Spinal cord (tissue), 10 donors: Measurements from ENCODE around the gene COMTD1. TPM values are rescaled to one million over a fixed set of nuclear protein-coding genes. Genes with fewer than 3 reads are reported as not detected.

ENCODE experiments used
- DNase-seq, 6 donors: peaks; one replicate each; pipeline versions ENCODE4 v3.0.0 to v3.0.0-alpha.2; 2013 to 2015; ENCODE audit warnings: low spot score in 6 of 6, low read depth in 4 of 6
- H3K27ac ChIP-seq: one replicate; pipeline ENCODE4 v1.5.1; 2013; ENCODE audit warnings: low read depth, low read length, control low read depth
- H3K27me3 ChIP-seq: one replicate; pipeline ENCODE4 v1.6.1; 2013; ENCODE audit warnings: low read length; ENCODE audit not compliant: control insufficient read depth, insufficient read depth
- H3K36me3 ChIP-seq: one replicate; pipeline ENCODE4 v1.6.1; 2013; ENCODE audit warnings: low read length; ENCODE audit not compliant: control insufficient read depth, insufficient read depth
- H3K4me1 ChIP-seq: one replicate; pipeline ENCODE4 v1.6.1; 2013; ENCODE audit warnings: low read length; ENCODE audit not compliant: control insufficient read depth, insufficient read depth
- H3K4me3 ChIP-seq: one replicate; pipeline ENCODE4 v1.5.1; 2013; ENCODE audit warnings: low read depth, low read length, control low read depth
- H3K9me3 ChIP-seq: one replicate; pipeline ENCODE4 v1.6.1; 2013; ENCODE audit warnings: low read length; ENCODE audit not compliant: control insufficient read depth, insufficient read depth
- WGBS: methylation state at CpG from one replicate; pipeline ENCODE4 v1.1.5; 2013; ENCODE audit warnings: missing lambda C conversion rate; ENCODE audit not compliant: insufficient coverage; 5-methylcytosine and 5-hydroxymethylcytosine counted together
- polyA plus RNA-seq, 2 donors: library from polyadenylated mRNA; unstranded; fragments of 120-200 nt; gene quantifications; one replicate each; pipeline ENCODE4 v1.2.1, GENCODE V29; 2013; ENCODE audit not compliant: insufficient read length in 2 of 2
- total RNA-seq, 2 donors: library from RNA; depleted of rRNA in 1 of 2; stranded (reverse); fragments of 120-200 nt in 1 of 2; fragments of >200 nt in 1 of 2; gene quantifications; one replicate each; pipeline versions ENCODE4 v1.2.3 to v1.2.4, GENCODE V29; 2013 to 2014
- donor health status: healthy.

COMTD1 gene
- total and polyA plus RNA-seq, 4 donors, result 6.8 to 37.4 (median 23.4) TPM

DNA sequence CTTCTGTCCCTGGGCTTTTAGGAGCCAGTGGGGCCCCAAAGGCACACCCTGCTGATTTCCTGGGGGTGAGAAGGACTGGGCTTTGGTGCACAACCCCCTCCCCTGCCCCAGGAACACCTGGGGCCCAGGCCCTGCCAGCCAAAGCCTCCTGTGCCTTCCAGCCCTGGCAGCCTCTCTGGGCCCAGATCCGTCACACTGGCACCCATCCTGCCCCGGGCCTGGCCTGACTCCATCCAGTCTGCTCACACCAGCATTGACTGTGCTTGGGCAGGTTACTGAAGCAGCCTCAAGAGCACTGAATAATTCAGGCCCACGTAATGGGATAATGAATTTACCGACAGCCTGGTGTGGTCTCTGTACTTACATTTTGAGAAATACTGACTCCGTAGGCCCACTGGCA is 12.0 kb upstream of the COMTD1 start:
- peak in 2 of 6 donors; percentile 20 to 68 for DNase-seq
- Histone ChIP-seq H3K4me3 (no peak overlapping the region), H3K27me3 (no peaks in the 10 kb centered on the region), H3K9me3 (no peaks in the 10 kb centered on the region), H3K27ac (no peak overlapping the region), H3K4me1 (peaks cover 8% of the 10 kb centered on the region), H3K36me3 (no peaks in the 10 kb centered on the region)
- WGBS, result 69% methylated on average over 5 of the region's 5 CpGs

DNA sequence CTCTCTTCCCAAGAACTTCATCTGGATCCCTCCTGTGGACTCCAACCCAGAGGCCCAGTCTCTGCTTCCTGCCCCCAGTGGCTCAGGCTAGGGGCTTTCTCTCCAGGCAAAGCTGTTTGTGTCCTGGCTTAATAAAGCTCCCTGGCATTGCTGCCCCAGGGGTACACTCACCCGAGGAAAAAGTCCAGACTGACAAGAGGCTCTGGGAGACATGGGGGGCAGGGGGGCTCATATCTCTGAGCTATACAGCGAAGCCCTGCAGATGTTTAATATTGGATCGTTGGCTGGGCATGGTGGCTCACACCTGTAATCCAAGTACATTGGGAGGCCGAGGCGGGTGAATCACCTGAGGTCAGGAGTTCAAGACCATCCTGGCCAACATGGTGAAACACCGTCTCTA is 10.7 kb upstream of the COMTD1 start:
- H3K36me3 ChIP-seq, result no peaks in the 10 kb centered on the region
- H3K9me3 ChIP-seq, result no peaks in the 10 kb centered on the region
- H3K27me3 ChIP-seq, result no peaks in the 10 kb centered on the region
- H3K4me3 ChIP-seq, result no peak overlapping the region
- DNase-seq, result no peak
- no CpG with 5 or more reads among the region's 6 CpGs for WGBS
- peaks cover 8% of the 10 kb centered on the region for H3K4me1 ChIP-seq
- H3K27ac ChIP-seq, result no peak overlapping the region

DNA sequence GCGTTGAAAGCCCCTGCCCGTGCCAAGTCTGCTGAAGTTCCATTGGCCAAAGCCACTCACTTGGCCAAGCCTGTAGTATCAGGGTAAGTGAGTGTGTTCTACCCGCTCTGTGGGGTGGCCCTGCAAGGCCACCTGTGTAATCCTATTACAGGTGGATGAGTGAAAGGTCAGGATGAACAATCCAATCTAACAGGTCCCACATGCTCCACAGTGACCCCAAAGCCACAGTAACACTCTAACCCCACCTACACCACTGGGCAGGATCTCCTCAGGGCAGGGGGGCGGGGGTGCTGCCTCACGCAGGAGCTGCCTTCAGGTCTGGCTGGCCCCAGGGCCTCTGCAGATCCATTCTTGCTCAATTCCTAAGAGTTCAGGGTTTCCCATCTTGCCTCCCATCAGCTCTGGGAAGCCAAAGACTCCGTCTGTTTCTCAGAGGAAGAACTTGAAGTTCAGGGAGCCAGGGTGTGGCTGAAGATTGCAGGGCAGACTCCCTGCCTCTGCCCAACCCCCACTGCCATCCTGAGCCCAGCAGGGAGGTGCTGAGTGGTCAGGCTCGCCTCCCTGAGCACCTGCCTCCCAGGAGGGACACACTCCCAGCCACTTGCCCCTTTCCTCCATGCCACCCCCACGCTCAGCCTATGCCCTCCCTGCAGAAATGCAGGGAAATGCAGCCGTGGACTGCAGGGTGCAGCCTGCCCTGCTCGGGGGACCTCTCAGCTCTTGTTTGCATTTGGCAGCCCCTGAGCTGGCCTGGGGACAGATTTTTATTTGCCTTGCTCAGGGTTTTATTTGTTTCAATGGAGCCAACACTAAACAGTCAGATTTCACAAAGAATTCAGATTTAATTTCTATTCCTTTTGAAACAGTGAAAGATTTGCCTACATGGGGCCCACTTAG is 9.8 kb upstream of the COMTD1 start:
- Histone ChIP-seq H3K9me3 (no peaks in the 10 kb centered on the region), H3K27me3 (no peaks in the 10 kb centered on the region), H3K4me1 (peaks cover 8% of the 10 kb centered on the region), H3K36me3 (no peaks in the 10 kb centered on the region), H3K4me3 (no peak overlapping the region), H3K27ac (no peak overlapping the region)
- no peak for DNase-seq
- 73% methylated on average over 9 of the region's 10 CpGs for WGBS

DNA sequence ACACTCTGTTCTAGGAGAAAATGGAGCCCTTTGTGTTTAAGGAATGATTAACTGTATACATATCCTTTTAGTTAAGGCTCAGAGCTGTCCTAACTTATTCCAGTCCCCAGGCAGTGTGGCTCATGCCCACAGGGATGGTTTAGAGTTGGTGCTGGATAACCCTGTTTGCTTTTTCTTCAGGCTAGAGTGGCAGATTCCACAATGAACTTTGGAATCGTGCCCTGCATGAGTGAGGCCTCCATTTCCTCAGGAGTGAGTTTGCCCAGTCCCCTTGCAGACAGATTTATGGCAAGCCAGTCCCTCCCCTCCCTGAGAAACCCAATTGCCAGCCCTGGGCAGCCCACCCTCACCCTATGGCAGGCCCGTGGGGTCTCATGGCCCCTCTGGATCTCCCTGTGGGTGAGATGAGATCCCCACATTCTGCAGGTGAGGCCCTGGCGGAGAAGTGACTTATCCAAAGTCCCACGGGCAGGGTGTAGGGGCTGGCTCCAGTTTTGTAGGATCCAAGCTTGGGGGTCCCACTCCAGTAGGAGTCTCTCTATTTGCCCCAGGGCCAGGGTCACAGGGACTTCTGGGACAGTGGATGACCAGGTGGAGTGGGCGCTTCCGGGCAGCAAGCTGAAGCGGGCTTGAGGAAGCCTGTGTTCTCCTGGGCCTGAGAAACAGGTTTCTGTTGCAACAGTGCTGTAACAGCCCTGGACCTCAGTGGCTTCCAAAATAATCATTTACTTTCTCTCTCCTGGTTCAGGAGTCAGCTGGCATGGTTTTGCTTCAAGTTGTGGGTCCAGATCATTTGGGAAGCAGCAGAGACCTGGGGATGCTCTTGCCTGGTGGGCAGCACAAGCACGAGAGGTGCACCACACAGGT is 9.0 kb upstream of the COMTD1 start:
- 77% methylated on average over 8 of the region's 8 CpGs for WGBS
- no peak overlapping the region for H3K27ac ChIP-seq
- H3K27me3 ChIP-seq, result no peaks in the 10 kb centered on the region
- H3K4me3 ChIP-seq, result no peak overlapping the region
- no peaks in the 10 kb centered on the region for H3K9me3 ChIP-seq
- DNase-seq, result no peak
- no peaks in the 10 kb centered on the region for H3K36me3 ChIP-seq
- H3K4me1 ChIP-seq, result peaks cover 8% of the 10 kb centered on the region

- Histone ChIP-seq H3K36me3 (no peaks in the 10 kb centered on the region), H3K4me3 (no peak overlapping the region), H3K27me3 (no peaks in the 10 kb centered on the region), H3K27ac (no peak overlapping the region), H3K9me3 (no peaks in the 10 kb centered on the region), H3K4me1 (peaks cover 14% of the 10 kb centered on the region)
- no peak for DNase-seq
- 94% methylated on average over 10 of the region's 10 CpGs for WGBS
These were observed 7.7 kb upstream of the COMTD1 start for GRCh38 chr10:75243426-75243825.

- whole genome bisulfite sequencing, result 89% methylated on average over 11 of the region's 12 CpGs
- H3K27ac ChIP-seq, result no peak overlapping the region
- peaks cover 16% of the 10 kb centered on the region for H3K4me1 ChIP-seq
- H3K4me3 ChIP-seq, result no peak overlapping the region
- H3K27me3 ChIP-seq, result no peaks in the 10 kb centered on the region
- H3K36me3 ChIP-seq, result no peaks in the 10 kb centered on the region
- H3K9me3 ChIP-seq, result no peaks in the 10 kb centered on the region
- no peak for DNase-seq
These were observed 4.7 kb upstream of the COMTD1 start for GRCh38 chr10:75240329-75241076.

GRCh38 chr10:75239096-75239790 is 3.5 kb upstream of the COMTD1 start:
- H3K4me1 ChIP-seq, result peaks cover 27% of the 10 kb centered on the region
- no peak overlapping the region for H3K27ac ChIP-seq
- DNase-seq, result peak in 1 of 6 donors; percentile 77
- peaks cover 2% of the 10 kb centered on the region for H3K36me3 ChIP-seq
- 50% methylated on average over 6 of the region's 11 CpGs for WGBS
- no peaks in the 10 kb centered on the region for H3K27me3 ChIP-seq
- no peak overlapping the region for H3K4me3 ChIP-seq
- H3K9me3 ChIP-seq, result no peaks in the 10 kb centered on the region

DNA sequence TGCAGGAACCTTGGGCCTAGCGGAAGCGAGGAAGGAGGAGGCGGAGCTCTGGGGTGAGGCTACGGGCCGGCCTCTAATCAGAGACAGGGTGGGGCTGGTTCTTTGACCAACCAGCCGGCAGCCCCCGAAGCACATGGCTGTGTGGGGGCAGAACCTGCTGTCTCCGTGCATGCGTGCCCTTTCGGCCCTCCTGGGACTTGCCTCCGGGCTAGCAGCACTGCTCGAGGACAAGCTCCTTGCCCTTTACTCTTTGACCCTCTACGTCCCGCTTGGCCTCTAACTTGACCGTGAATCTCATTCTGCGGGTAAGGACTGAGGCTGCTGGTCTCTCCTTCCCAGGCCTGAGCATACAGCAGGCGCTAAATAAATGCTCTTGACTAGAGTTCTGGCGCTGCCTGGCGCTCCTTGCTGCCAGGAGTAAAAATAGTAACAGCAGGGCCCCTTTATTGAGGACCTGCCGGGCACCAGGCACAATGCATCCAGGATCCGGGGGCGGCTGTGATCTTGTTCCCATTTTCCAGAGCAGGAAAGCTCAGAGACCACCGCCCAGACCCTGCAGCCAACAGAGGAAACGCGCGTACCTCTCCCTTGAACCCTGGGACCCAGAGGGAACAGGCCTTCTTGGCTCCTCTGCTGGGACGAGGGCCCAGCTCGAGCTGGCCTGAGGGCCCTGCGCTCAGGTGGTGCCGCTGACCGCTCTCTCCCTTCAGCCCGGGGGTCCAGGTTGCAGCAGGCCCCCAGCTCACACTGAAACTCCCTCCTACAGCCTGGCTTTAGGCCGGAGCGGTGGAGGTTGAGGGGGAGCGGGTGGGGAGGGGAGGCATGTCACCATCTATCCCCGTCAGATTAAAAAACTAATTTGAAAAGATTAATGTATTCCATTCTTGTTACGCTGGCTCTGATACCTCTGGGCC is 2.7 kb upstream of the COMTD1 start:
- peaks cover 34% of the 10 kb centered on the region for H3K4me1 ChIP-seq
- no peak for DNase-seq
- H3K9me3 ChIP-seq, result no peaks in the 10 kb centered on the region
- WGBS, result 89% methylated on average over 28 of the region's 37 CpGs
- H3K36me3 ChIP-seq, result peaks cover 9% of the 10 kb centered on the region
- no peak overlapping the region for H3K27ac ChIP-seq
- H3K4me3 ChIP-seq, result no peak overlapping the region
- H3K27me3 ChIP-seq, result no peaks in the 10 kb centered on the region
